Parathyroid adenoma (tissue), 2 donors: ENCODE data around the gene ANXA6.
A peak's percentile ranks its signal among the peaks of the same experiment; 100 is the strongest.

ENCODE experiments used
- H2AFZ ChIP-seq: fragments of 300-600 bp; sonication (generic); one replicate; pipeline ENCODE4 v1.7.0; 2017; ENCODE audit warnings: antibody characterized with exemption, mild to moderate bottlenecking
- H3K27ac ChIP-seq: fragments of 300-600 bp; sonication (generic); one replicate; pipeline ENCODE4 v1.7.0; 2017
- H3K27me3 ChIP-seq: fragments of 300-600 bp; sonication (generic); one replicate; pipeline ENCODE4 v1.7.0; 2017; ENCODE audit warnings: low read length; ENCODE audit not compliant: control insufficient read depth, insufficient read depth
- H3K36me3 ChIP-seq: fragments of 300-600 bp; sonication (generic); one replicate; pipeline ENCODE4 v1.7.0; 2017; ENCODE audit warnings: low read length; ENCODE audit not compliant: control insufficient read depth, insufficient read depth
- H3K4me1 ChIP-seq: fragments of 300-600 bp; sonication (generic); one replicate; pipeline ENCODE4 v1.7.0; 2017; ENCODE audit warnings: control low read depth
- H3K4me2 ChIP-seq: fragments of 300-600 bp; sonication (generic); one replicate; pipeline ENCODE4 v1.7.0; 2017; ENCODE audit warnings: low read length
- H3K4me3 ChIP-seq: fragments of 300-600 bp; sonication (generic); one replicate; pipeline ENCODE4 v1.7.0; 2017; ENCODE audit warnings: low read depth, low read length
- H3K79me2 ChIP-seq: fragments of 300-600 bp; sonication (generic); one replicate; pipeline ENCODE4 v1.7.0; 2017; ENCODE audit warnings: control low read depth
- H3K9ac ChIP-seq: fragments of 300-600 bp; sonication (generic); one replicate; pipeline ENCODE4 v1.7.0; 2017; ENCODE audit warnings: mild to moderate bottlenecking
- H3K9me3 ChIP-seq: fragments of 300-600 bp; sonication (generic); one replicate; pipeline ENCODE4 v1.7.0; 2017; ENCODE audit warnings: low read length; ENCODE audit not compliant: control insufficient read depth
- CTCF ChIP-seq: fragments of 300-600 bp; sonication (generic); IDR thresholded peaks from one replicate; pipeline ENCODE4 v1.7.0; 2017; ENCODE audit warnings: antibody characterized with exemption, mild to moderate bottlenecking
- donor health status: primary hyperparathyroidism.

ANXA6 gene

GRCh38 chr5:151118913-151119575 lies 38.5 kb downstream of the ANXA6 start:
- H3K27me3 ChIP-seq: no peaks in the 10 kb centered on the region
- TF ChIP-seq CTCF: no peak
- H3K36me3 ChIP-seq: no peaks in the 10 kb centered on the region
- no peak overlapping the region for H3K27ac ChIP-seq
- no peak overlapping the region for H3K4me2 ChIP-seq
- peaks cover 4% of the 10 kb centered on the region for H3K79me2 ChIP-seq
- no peak overlapping the region for H2AFZ ChIP-seq
- H3K4me3 ChIP-seq: no peak overlapping the region
- H3K4me1 ChIP-seq: no peaks in the 10 kb centered on the region
- no peak overlapping the region for H3K9ac ChIP-seq
- H3K9me3 ChIP-seq: no peaks in the 10 kb centered on the region

GRCh38 chr5:151115272-151115905 lies 42.2 kb downstream of the ANXA6 start:
- H3K9me3 ChIP-seq: no peaks in the 10 kb centered on the region
- no peak overlapping the region for H3K4me2 ChIP-seq
- H3K27ac ChIP-seq: no peak overlapping the region
- TF ChIP-seq CTCF: peak; percentile 98
- H2AFZ ChIP-seq: no peak overlapping the region
- no peaks in the 10 kb centered on the region for H3K27me3 ChIP-seq
- H3K36me3 ChIP-seq: no peaks in the 10 kb centered on the region
- H3K4me3 ChIP-seq: no peak overlapping the region
- H3K4me1 ChIP-seq: no peaks in the 10 kb centered on the region
- H3K79me2 ChIP-seq: peaks cover 6% of the 10 kb centered on the region
- no peak overlapping the region for H3K9ac ChIP-seq

- Histone ChIP-seq H3K9me3 (no peaks in the 10 kb centered on the region), H3K36me3 (no peaks in the 10 kb centered on the region), H3K4me3 (no peak overlapping the region), H2AFZ (no peak overlapping the region), H3K27me3 (no peaks in the 10 kb centered on the region), H3K4me2 (no peak overlapping the region), H3K9ac (no peak overlapping the region), H3K27ac (no peak overlapping the region), H3K79me2 (peaks cover 7% of the 10 kb centered on the region), H3K4me1 (peaks cover 4% of the 10 kb centered on the region)
- TF ChIP-seq CTCF: no peak
Observed at GRCh38 chr5:151113651-151114050, 43.9 kb downstream of the ANXA6 start.

GRCh38 chr5:151110992-151111391 lies 46.6 kb downstream of the ANXA6 start:
- H3K36me3 ChIP-seq: no peaks in the 10 kb centered on the region
- no peak overlapping the region for H3K4me2 ChIP-seq
- no peak overlapping the region for H3K9ac ChIP-seq
- H3K9me3 ChIP-seq: no peaks in the 10 kb centered on the region
- H3K27me3 ChIP-seq: no peaks in the 10 kb centered on the region
- no peak for TF ChIP-seq CTCF
- H3K4me1 ChIP-seq: peaks cover 29% of the 10 kb centered on the region
- H3K27ac ChIP-seq: no peak overlapping the region
- peaks cover 7% of the 10 kb centered on the region for H3K79me2 ChIP-seq
- no peak overlapping the region for H3K4me3 ChIP-seq
- no peak overlapping the region for H2AFZ ChIP-seq
